Stromal cell of bone marrow (primary cell): Measurements from ENCODE around the gene CNTLN.
"Not testable (repeated sequence)": the region's sequence is repeated elsewhere in the genome, so short reads cannot be mapped to it uniquely, and the experiment has no call there.

ENCODE experiments used
- DNase-seq: peaks from one replicate; pipeline ENCODE4 v3.0.0-alpha.2; 2012; ENCODE audit warnings: low read depth

CNTLN gene

DNA sequence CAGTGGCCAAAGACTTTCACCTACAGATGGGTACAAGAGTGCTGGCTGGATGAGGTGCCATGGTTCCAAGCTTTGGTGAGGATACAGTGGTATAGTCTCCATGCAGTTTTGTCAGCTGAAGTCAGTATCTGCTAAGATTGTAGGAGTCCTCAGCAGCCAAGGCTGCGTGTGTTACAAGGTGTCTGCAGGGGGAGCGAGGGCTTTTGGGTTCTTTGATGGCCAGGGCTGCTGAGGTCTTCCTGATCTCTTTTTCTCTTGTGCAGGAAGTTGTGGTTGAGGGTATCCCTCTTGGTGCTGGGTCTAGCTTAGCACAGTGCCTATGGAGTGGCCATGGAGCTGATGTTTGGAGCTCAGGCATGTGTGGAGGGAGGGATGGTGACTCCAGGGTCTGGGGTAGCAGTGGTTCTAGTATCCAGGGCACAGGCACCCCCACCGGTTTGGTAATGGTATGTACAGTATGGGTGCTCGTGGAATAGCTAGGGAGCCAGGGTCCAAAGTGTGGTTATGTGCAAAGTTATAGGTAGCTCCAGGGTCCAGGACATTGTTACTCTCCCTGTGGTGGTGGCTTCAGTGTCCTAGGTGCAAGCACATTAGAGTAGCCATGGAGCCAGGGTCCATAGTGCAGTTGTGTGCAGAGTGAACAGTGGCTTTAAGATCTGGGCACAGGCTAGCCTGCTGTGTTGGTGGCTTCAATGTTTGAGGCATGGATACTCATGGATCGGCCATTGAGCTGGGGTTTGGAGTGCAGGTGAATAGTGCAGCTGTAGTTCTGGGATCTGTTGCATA is 36.7 kb downstream of the CNTLN start:
- no peak for DNase-seq

DNA sequence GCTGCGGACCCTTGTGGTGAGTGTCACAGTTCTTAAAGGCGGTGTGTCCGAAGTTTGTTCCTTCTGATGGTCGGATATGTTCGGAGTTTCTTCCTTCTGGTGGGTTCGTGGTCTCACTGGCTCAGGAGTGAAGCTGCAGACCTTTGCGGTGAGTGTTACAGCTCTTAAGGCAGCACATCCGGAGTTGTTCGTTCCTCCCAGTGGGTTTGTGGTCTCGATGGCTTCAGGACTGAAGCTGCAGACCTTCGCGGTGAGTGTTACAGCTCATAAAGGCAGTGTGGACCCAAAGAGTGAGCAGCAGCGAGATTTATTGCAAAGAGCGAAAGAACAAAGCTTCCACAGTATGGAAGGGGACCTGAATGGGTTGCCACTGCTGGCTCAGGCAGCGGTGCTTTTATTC is 42.7 kb downstream of the CNTLN start:
- not testable (repeated sequence) for DNase-seq

DNA sequence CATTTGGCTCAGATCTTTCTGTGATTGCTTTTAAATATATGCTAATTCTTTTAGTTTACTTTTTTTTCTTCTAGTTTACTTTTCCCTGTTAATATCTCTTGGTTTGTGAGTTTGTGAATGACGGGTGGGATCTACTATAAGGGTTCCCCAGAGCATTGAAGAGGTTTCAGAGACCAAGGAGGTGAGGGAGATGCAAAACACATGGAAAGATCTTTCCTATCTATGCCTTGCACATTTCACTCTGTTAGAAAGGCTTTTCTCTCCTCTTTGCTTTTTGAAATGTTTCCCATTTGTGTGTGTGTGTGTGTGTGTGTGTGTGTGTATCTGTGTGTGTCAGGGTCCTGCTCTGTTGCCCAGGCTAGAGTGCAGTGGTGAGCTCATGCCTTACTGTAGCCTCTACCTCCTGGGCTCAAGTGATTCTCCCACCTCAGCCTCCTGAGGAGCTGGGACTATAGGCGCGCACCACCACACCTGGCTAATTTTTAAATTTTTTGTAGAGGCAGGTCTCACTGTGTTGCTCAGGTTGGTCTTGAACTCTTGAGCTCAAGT is 50.7 kb downstream of the CNTLN start:
- DNase-seq, result no peak

DNA sequence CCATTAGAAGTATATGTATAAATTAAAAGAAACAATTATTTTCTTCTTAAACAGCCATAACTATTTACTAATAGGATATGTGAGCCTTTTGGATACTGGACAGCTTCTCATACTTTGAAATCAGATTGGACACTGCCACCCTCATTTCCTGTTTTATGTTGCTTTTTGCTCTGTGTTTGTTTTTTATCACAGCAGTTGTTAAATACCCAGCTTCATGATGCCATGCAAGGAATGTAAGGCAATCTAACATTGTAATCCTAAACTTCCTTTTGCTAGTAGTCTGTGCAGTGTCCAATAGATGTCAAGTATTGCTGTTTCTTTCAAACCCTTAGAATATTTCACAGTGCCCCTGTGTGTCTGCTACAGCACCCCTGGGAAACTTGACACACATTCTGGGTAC is 56.2 kb downstream of the CNTLN start:
- DNase-seq, result no peak

DNA sequence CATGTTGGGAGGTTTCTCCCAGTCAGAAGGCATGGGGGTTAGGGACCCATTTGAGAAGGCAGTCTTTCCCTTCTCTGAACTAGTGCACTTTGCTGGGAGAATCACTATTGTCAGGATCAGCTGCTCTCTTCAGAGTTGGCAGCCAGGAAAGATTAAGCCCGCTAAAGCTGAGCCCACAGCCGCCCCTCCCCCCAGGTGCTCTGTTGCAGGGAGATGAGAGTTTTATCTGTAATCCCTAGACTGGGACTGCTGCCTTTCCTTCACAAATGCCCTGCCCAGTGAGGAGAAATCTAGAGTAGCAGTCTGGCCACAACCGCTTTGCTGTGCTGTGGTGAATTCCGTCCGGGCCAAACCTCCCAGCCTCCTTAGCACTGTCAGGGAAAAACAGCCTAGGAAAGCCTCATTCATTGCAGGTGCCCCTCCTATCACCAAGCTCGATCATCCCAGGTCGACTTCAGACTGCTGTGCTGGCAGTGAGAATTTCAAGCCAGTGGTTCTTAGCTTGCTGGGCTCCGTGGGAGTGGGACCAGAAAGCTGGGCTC is 69.8 kb downstream of the CNTLN start:
- DNase-seq, result no peak

DNA sequence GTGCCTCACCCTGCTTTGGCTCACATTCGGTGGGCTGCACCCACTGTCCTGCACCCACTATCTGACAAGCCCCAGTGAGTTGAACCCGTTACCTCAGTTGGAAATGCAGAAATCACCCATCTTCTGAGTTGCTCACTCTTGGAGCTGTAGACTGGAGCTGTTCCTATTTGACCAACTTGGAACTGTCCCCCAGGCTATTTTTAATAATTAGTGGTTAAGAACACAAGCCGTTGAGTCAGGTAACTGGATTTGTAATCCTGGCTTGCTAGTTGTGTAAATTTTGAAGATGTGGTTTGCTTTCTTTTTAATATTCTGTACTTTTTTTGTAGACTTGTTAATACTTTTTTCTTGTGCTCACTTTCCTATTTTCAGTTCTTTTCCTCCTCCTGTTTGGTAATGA is 81.2 kb downstream of the CNTLN start:
- DNase-seq, result no peak

DNA sequence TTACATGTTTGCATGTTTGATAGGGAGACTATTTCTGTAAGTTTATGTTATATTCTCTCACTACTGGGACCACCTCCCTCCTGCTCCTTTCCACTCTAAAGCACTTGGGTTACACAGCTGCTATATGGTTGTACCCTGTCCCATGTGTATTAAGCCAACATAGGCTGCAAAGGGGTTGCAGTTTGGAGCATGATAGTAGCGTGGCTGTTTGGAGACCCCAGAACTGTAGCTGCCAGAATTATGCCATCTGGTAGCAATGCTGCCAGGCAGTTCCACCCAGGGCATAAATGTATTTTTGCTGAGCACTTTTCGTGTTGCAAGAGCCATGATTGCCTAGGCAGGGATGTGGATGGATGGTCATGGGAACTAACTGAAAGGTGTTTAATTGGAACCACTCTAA is 81.8 kb downstream of the CNTLN start:
- DNase-seq, result no peak

DNA sequence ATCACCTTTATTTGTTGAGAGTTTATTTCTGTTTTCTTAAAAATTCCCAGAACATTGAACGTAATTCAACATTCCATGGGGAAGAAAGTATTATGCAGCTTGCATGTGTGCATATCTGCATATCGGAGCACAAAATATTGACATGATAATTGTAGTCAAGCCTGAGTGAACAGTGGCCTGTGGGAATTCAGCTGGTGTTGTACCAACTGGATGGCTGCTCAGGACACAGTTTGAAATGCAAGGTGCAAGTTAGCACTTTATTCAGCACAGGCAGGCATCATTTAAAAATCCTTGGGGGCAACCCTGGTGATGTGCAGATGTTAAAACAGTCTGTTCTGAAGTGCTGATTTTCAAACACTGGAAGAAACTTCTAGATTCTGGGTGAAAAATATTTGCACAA is 82.4 kb downstream of the CNTLN start:
- DNase-seq, result no peak

DNA sequence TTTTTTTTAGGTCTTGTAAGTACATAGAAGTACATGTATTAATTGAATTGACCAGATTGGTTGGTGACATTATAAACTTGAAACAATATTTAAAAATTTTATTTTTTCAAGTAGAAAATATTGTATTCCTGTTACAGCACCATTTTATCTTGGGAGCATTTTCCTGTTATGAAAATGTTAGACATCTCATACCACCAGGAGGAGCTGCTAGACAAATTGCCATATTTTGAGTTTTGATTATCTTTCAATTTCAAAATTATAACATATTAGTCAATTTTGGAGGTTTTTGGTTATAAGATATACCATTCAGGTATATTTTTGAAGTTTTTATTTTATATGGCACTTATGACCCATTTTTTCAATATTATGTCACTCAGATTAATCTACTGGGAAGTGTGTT is 84.4 kb downstream of the CNTLN start:
- no peak for DNase-seq

DNA sequence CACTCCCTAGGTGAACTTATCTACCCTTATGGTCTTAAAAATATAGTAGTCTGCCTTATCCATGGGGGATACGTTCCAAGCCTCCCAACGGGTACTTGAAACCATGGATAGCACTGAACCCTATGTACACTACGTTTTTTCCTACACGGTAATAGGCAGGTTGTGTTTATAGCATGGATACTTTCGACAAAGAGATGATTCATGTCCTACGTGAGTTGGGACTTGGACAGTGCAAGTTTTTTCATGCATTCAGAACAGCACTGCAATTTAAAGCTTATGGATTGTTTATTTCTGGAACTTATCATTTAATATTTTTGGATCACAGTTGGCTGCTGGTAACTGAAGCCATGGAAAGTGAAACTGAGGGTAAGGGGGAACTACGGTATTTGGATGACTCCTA is 88.1 kb downstream of the CNTLN start:
- DNase-seq, result no peak

DNA sequence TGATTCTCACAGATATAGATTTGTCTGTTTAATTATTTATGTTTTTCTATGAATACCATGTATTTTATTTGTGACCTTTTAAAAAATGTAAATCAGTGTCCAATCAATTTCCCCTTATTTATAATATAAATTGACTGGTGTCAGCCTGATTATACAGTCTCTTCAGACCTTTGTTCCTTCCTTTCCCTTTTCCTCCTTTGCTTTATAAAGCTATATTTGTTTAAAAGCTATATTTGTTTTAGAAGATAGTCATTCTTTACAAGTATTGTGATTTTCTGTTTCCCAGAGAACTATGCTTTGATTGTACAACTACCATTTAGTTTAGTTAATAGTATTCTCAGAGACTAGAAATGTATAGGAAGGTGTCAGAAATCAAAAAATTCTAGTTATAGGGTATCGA is 90.6 kb downstream of the CNTLN start:
- DNase-seq, result no peak

DNA sequence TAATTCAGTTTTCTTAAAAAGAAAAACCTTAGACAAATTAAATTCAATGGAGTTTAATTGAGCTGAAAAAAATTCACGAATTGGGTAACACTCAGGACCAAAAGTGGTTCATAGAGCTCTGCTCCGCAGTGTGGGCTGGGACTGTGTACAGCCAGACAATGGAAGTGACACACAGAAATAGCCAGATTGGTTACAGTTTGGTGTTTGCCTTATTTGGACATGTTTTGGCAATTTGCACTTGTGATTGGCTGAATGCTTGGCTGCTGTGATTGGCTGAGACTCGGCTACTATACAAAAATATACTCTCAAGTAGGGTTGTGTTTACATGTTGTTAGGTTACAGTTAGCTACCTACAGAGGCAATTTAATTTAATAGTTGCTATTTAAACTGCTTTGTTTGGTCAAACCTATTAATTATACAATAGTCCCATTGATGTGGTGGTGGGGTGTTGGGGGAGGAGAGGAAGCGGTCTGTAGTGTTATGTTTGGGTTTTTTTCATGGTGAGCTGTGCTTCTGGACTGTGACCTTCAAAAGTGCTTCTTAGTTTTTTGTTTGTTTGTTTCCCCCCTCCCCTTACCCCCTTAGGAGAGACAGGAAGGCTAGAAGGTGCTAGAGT is 95.2 kb downstream of the CNTLN start:
- DNase-seq, result no peak

DNA sequence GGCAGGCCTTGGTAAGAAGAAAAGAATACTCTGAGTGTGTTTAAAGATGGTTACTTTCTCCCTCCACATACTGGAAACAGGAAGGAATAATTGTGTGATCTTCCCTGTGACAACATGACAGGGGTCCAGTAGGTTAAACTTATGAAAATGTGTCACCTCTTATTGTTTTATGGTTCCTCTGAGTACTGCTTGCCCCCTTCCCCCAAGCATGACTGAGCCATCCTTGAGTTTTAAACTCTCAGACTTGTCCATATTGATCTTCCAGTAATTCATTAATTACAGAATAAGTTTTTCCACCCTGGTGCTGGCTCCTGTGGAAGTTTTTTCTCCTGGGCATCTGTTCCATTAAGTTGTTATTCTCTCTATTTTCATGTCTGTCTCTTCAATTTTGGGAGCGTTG is 95.8 kb downstream of the CNTLN start:
- DNase-seq, result no peak

DNA sequence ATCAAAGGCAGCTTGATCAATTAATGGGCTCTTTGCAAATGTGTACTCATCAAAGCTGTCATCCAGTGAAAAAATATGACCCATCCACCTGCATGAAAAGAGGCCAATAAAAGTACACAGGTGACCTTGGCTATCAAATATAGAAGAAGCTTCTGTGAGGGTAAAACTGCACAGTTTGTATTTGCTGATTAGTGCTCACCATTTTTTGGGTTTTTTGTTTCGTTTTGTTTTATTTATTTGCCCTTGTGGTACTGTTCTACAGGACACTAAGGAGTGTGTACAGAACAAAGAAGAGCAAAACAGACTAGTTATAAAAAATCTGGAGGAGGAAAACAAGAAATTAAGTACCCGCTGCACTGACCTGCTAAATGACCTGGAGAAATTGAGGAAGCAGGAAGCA is 101.3 kb downstream of the CNTLN start:
- no peak for DNase-seq

DNA sequence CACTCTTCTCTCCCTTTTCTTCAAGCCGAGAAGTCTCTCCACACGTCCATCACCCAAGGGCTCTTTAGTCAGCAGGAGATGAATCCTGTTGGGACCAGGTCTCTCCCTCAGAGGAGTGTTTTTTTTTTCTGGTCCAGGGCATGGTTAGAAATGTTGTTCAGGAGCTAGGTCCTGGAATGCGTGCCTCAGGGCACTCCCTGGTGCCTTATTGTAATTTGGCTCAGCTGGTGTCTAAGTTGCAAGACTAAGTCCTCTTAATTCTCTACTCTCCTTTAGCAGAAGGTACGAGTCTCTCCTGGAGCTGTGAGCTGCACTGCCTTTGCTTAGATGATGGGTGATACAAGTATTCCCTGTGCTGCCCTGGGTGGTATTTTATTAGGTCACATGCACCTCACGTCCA is 111.9 kb downstream of the CNTLN start:
- no peak for DNase-seq

DNA sequence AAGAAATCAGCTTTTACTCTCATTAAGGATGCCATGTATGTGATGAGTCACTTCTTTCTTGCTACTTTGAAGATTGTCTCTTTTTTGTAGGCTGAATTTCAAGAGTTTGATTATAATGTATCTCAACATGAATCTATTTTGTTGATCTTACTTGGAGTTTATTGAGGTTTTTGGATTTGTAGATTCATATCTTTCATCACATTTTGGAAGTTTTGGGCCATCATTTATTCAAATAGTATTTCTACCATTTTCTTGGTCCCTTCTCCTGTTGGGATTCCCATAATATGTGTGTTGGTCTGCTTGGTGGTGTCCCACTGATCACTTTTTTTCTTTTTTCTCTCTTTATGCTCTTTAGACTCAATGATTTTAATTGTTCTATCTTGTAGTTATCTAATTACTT is 116.3 kb downstream of the CNTLN start:
- DNase-seq, result no peak

DNA sequence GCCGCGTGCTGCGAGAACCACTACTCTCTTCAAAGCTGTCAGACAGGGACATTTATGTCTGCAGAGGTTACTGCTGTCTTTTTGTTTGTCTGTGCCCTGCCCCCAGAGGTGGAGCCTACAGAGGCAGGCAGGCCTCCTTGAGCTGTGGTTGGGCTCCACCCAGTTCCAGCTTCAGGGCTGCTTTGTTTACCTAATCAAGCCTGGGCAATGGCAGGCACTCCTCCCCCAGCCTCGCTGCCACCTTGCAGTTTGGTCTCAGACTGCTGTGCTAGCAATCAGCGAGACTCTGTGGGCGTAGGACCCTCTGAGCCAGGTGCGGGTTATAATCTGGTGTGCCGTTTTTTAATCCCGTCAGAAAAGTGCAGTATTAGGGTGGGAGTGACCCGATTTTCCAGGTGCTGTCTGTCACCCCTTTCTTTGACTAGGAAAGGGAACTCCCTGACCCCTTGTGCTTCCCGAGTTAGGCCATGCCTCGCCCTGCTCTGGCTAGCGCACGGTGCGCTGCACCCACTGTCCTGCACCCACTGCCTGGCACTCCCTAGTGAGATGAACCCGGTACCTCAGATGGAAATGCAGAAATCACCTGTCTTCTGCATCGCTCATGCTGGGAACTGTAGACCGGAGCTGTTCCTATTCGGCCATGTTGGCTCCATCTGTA is 133.8 kb downstream of the CNTLN start:
- DNase-seq, result not testable (repeated sequence)

DNA sequence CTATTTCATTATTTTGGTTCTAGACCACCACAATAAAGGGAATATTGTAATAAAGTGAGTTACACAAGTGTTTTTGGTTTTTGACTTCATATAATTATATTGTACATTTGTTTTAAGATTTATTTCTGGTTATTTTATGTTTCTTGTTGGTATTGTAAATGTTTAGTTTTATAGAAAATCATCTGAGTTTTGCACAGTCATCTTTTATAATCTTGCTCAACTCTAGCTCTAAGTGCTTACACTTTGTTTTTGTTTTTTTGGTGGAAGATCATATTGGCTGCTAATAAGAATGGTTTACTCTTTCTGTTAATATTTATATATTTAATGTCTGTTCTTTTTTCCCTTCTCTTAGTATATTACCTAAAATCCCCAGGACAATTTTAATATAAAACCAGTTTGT is 135.0 kb downstream of the CNTLN start:
- no peak for DNase-seq

DNA sequence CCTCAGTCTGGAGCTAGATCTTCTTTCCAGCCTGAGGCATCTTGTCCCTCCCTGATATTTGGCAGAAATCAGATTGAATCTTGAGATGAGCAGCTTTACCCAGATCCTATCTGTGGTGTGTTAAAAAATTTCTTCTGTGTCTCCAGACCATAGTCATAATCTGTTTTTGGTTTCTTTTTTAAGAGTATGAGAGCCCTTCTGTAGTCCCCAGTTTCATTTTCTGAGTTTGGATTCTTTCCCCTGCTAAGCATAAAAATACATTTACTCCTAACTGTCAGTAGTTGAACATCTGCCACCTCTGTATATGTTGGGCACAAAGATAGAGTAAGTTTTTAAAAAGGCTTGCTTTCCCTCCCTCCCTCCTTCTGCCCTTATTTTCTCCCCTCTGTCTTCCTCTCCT is 137.7 kb downstream of the CNTLN start:
- no peak for DNase-seq

DNA sequence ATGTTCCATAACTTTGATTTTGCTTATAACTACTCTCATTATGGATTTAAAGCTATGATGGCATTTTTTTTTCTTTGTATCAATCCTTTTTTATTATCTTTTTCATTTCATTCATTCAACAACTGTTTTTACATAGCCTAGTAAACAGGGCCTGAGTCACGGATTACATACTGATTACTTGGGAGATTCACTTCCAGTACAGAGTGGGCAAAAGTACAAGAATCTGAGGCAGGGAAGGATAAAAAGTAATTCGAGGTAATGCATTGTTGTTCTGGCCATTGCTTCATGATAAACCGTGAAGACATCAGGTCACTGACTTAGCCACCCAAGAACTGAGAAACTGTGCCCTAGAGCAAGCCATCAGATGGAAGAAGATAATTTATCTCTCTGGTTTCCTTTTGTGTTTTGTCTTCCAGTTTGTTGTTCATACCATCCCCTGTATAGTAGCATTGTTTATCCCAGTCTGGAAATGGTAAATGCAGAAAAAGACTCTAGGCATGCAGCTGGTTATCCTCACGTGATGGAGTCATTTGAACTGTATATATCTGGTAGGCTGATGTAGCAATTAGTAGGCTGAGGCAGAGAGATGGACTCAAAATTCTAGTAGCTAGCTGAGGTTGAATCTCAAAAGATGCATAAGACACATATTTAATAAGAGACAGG is 145.6 kb downstream of the CNTLN start:
- DNase-seq, result peak; percentile 11

DNA sequence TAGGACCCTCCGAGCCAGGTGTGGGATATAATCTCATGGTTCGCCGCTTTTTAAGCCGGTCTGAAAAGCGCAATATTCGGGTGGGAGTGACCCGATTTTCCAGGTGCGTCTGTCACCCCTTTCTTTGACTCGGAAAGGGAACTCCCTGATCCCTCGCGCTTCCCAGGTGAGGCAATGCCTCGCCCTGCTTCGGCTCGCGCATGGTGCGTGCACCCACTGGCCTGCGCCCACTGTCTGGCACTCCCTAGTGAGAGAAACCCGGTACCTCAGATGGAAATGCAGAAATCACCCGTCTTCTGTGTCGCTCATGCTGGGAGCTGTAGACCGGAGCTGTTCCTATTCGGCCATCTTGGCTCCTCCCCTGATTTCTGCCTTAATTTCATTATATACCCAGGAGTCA is 155.8 kb downstream of the CNTLN start:
- not testable (repeated sequence) for DNase-seq

DNA sequence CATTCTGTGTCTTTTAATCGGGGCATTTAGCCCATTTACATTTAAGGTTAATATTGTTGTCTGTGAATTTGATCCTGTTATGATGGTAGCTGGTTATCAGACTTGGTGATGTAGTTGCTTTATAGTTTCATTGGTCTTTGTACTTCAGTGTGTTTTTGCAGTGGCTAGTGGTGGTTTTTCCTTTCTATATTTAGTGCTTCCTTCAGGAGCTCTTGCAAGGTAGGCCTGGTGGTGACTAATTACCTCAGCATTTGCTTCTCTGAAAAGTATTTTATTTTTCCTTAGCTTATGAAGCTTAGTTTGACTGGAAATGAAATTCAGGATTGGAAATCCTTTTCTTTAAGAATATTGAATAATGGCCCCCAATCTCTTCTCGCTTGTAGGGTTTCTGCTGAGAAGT is 156.9 kb downstream of the CNTLN start:
- DNase-seq, result no peak
